ENCODE measurements around the gene MED4.
A peak's percentile ranks its signal among the peaks of the same experiment; 100 is the strongest.
"Not testable (repeated sequence)": the region's sequence is repeated elsewhere in the genome, so short reads cannot be mapped to it uniquely, and the experiment has no call there.

Gene MED4

GRCh38 chr13:48066310-48066989 lies 28.5 kb downstream of the MED4 start:
- peak; percentile 60 for DNase-seq (ENCODE audit: low read depth)
- no peak overlapping the region for H3K4me3 ChIP-seq (ENCODE audit: control insufficient read depth, low read depth, low read length)
- no peak for TF ChIP-seq CTCF (conservative IDR thresholded peaks at IDR 0.05; ENCODE audit: control insufficient read depth, insufficient read depth, low read depth, low read length)

GRCh38 chr13:48059951-48060350 lies 35.0 kb downstream of the MED4 start:
- not testable (repeated sequence) for H3K4me3 ChIP-seq (ENCODE audit: control insufficient read depth, low read depth, low read length); DNase-seq (ENCODE audit: low read depth)

GRCh38 chr13:48058536-48058935 lies 36.4 kb downstream of the MED4 start:
- not testable (repeated sequence) for H3K4me3 ChIP-seq (ENCODE audit: control insufficient read depth, low read depth, low read length); DNase-seq (ENCODE audit: low read depth)

- no peak for TF ChIP-seq CTCF (conservative IDR thresholded peaks at IDR 0.05; ENCODE audit: control insufficient read depth, insufficient read depth, low read depth, low read length)
- no peak for DNase-seq (ENCODE audit: low read depth)
- H3K4me3 ChIP-seq (ENCODE audit: control insufficient read depth, low read depth, low read length): no peak overlapping the region
These were observed 39.2 kb downstream of the MED4 start for GRCh38 chr13:48055712-48056111.

- no peak for DNase-seq (ENCODE audit: low read depth)
- no peak for TF ChIP-seq CTCF (conservative IDR thresholded peaks at IDR 0.05; ENCODE audit: control insufficient read depth, insufficient read depth, low read depth, low read length)
- H3K4me3 ChIP-seq (ENCODE audit: control insufficient read depth, low read depth, low read length): no peak overlapping the region
These were observed 40.3 kb downstream of the MED4 start for GRCh38 chr13:48054601-48055000.

- TF ChIP-seq CTCF (conservative IDR thresholded peaks at IDR 0.05; ENCODE audit: control insufficient read depth, insufficient read depth, low read depth, low read length): no peak
- H3K4me3 ChIP-seq (ENCODE audit: control insufficient read depth, low read depth, low read length): no peak overlapping the region
- no peak for DNase-seq (ENCODE audit: low read depth)
These were observed 44.4 kb downstream of the MED4 start for GRCh38 chr13:48050550-48050949.

- TF ChIP-seq CTCF (conservative IDR thresholded peaks at IDR 0.05; ENCODE audit: control insufficient read depth, insufficient read depth, low read depth, low read length): no peak
- no peak overlapping the region for H3K4me3 ChIP-seq (ENCODE audit: control insufficient read depth, low read depth, low read length)
- peak; percentile 65 for DNase-seq (ENCODE audit: low read depth)
These were observed 51.0 kb downstream of the MED4 start for GRCh38 chr13:48043789-48044503.
